ENCODE measurements around the gene FAM163B.

- TF ChIP-seq EZH2 (IDR thresholded peaks at IDR 0.05; ENCODE audit: borderline replicate concordance, insufficient read depth, low read depth, low read length, poor library complexity, severe bottlenecking) = no peak
- TF ChIP-seq, protein P1, sequence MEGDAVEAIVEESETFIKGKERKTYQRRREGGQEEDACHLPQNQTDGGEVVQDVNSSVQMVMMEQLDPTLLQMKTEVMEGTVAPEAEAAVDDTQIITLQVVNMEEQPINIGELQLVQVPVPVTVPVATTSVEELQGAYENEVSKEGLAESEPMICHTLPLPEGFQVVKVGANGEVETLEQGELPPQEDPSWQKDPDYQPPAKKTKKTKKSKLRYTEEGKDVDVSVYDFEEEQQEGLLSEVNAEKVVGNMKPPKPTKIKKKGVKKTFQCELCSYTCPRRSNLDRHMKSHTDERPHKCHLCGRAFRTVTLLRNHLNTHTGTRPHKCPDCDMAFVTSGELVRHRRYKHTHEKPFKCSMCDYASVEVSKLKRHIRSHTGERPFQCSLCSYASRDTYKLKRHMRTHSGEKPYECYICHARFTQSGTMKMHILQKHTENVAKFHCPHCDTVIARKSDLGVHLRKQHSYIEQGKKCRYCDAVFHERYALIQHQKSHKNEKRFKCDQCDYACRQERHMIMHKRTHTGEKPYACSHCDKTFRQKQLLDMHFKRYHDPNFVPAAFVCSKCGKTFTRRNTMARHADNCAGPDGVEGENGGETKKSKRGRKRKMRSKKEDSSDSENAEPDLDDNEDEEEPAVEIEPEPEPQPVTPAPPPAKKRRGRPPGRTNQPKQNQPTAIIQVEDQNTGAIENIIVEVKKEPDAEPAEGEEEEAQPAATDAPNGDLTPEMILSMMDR (IDR thresholded peaks at IDR 0.05) = no peak
These were observed 31.5 kb downstream of the FAM163B start for GRCh38 chr9:133577737-133578112.
